GM18858 (cell line): ENCODE data around the gene TBCK.

Experiments used
- ATAC-seq: cut with Tn5 transposase; IDR thresholded peaks from one replicate; pipeline ENCODE4 v1.9.1; 2021; ENCODE audit not compliant: unreplicated experiment

TBCK gene

DNA sequence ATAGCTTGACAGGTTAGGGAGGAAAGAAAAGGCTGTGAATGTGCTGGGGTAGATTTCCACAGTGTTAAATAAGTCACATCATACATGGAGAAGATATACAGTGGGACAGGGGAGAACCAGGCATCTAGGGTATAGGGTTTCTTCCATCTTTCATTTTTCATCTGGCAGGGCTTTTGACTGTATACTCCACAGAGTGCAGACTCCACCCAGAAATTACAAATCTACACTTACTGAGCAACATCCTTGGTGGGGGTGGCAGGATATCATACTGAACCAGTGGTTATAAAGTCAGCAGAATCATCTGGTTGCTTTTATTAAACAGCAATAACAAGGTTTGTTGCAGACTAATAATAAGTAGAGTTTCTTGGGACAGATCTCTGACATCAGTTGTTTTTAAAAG lies 266.5 kb downstream of the TBCK start:
- ATAC-seq: no peak

DNA sequence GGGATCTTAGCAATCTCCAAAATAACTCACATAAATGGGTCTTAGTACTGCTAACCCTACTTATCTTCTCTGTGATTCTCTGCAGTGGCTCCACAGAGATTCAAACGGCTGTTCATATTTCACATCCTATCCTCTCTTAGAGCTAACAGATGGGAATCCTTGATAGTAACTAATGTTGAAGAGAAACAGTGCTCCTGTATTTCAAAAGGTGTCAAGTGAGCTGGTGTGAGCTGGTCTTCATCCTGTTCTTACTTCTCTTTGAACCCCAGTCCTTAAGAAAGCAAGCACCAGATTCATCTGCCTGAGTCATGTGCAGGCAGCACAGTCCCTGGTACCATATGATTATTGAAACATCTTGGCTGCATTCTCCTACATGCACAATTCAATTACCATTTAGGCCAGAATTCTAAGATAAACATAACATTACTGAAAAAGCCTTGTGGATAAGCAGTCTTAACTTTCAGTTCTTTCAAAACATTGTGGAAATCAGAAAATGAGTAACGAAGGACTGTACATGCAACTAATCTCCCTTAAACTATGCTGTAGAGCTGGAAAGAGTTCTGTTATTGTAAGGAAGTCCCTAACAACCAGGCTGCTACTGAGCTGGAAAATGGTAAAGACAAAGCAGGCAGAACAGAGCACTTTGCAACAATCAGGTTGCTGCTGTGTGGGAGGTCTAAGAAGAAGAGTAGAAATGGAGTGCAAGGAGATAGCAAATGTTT lies 267.6 kb downstream of the TBCK start:
- ATAC-seq: no peak

DNA sequence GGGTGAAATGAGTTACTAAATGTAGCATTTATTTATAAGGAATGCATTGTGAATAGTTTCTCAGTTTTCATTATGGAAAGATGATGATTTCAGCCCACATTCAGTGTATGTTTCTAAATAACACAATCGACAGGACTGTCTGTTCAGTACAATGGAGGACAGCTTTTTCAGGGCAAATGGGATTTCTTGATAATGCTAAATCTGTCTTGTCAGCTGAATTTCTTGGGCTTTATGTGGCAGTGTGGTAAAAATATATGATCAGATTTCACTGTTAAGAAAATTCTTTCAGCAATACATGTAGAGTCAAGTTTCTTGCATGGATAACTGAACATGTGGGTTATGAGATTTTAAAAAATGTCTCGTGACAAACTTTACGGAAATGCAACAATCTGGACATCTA lies 269.9 kb downstream of the TBCK start:
- ATAC-seq: no peak

DNA sequence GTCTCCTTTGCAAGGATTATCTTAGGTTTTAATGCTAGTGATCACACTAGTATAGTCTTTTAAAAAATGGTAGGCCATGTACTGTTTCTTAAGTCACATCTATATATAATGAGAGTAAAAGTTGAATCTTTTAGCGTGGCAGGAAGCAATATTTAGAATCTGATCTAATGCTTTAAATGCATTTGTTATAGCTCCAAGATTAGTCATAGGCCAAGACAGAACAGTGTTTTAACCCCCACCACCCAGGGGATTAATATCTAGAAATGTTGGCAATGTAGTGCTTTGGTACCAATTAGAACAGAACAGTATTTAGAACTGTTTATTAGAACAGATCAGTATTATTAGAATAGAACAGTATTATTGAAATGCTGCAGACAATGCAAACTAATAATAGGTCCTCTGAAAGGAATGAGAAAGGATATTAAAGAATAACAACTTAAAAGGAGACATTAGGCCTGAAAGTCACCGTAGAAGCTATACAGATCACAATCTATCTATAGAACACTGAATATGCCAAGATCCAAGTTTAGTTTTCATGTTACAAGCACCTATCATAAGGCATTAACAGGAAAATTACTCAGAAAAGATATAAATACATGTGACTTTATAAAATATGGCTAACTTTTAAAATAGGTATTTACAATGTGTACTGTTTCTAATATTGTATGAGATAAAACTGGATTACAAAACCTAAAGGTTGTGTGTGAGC lies 274.6 kb downstream of the TBCK start:
- ATAC-seq: no peak

DNA sequence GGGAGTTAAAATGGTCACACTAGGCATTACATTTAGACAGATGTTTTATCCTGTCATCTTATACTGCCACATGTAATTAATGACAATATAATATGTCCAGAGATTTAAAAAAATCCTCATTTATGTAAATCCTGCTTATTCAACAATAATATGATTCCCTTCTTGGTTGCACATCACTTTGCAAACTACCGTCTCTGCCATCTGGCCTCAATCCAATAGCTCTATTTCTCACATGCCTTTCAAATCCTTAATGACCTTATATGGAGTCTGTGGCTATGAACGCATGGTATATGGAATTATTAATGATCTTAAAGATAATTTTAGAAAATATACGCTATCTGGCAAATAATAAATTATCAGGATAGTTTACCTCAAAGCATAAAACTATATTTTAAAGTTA lies 276.2 kb downstream of the TBCK start:
- no peak for ATAC-seq

DNA sequence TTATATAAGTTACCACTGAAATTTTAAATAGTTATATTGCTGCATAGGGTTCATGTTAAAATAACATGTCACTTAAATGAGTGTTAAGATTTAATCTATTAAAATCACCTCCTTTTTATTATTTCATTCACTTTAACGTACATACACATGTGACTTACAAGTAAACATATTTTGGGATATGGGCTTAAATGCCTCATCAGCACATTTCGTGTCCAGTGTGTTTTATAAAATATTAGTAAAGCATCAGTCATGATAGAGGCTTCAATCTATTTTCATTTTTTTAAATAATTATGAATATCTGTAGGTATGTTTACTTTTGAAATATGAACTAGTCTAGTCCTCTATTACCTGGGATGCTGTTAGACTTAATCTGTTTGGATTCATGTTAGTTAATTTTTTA lies 277.1 kb downstream of the TBCK start:
- no peak for ATAC-seq

DNA sequence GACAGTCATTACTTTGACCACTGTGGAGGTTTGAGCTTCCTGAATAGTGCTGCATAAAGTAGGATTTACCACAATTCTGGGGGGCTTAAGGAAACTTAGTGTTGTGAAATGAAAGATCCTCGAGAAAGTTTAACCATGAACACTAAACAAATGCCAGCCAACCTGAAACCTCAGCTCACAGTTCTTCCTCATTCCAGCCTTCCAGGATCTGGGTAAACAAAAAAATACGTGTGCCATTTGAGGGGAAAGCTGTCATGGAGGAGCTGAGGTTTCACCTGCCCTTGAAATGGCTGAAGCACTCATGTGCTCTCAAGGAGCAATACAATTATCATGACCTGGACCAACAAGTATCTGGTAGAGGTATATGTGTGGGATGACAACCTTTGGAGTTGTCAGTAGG lies 278.0 kb downstream of the TBCK start:
- no peak for ATAC-seq

DNA sequence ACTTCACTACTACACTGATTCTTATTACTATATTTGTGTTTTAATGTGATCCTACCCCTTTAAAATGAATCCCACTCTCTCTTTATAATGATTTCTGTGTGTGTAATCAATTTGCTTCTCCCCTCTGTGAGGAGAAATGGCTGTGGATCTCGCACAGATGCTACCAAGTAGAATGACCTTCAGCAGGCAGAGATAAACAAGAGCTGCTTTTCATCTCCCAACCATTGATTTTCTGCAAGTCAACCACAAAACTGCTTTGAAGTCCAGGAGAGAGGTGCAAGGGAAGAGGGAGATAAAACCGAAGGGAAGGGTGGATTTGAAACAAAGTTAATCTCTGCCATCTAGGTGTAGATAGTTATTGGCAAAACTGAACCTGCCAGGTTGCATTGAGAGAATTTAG lies 279.2 kb downstream of the TBCK start:
- no peak for ATAC-seq

DNA sequence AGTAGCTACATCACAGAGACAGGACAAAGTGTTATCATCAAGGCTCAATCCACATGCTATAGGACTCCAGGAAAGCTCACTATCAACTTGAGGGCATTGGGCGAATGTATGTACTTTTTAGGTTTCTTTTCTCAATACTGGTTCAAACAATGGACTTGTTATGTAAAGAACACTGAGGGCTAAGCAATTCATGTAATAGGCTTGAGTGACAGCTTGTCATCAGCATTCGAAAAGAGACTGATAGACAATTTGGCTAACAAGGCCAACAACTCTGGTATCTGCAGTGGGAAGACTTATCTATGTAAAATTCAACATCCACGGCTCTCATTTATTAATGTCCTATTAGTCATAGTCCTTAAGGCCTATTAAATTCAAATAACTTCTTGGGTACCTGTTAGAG lies 279.7 kb downstream of the TBCK start:
- ATAC-seq: no peak

DNA sequence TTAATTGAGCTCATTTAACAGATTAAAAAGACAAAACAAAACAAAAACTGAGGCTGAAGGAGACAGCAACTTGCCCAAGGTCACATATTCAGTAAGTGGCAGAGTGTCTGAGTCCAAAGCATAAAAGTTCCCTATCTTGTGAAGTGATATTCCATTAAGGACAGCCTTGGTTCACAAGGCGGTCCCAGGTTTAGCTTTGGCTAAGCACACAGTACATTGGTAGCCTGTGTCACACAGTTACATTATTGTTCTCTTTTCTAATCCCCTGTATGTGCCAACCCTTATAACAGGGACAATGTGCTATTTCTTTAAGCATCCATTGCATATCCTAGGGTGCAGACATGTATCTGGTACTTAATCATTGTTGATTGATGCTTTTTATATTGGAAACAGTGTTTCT lies 280.8 kb downstream of the TBCK start:
- no peak for ATAC-seq

DNA sequence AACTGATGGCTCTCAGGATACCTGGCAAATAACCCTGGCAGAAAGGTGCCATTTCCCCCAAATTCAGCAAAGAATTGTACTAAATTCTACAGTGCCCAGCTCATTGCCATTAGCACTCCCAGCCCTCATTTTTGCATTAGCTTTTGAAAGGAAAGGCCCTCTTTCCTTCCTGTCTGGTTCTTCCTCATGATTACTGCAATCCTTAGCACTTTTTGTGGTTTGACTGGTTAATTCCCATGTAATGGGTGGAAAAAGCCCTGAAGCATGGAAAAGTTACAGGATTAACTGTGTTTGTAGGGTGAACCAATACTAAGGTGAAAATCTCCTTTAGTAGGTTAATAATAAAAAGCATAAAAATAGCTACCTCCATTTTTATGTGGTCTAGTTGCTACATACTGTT lies 281.3 kb downstream of the TBCK start:
- ATAC-seq: no peak

DNA sequence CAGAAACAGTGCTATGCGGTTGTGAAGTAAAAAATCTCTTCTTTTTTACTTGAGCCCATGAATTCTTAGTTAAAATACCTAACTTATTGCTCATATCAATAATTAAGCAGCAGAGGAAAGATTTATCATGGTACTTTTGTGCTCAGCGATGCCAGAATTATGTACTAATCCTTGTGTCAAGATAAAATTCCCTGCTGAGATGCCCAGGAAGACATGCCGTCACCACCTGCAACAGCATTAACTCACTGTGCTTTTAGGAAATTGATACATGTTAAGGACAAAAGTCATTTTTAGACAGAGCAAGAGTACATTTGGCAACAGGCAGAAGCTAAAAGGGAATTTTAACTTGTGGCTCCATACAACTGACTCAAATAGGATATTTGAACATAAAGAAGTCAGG lies 281.8 kb downstream of the TBCK start:
- no peak for ATAC-seq

DNA sequence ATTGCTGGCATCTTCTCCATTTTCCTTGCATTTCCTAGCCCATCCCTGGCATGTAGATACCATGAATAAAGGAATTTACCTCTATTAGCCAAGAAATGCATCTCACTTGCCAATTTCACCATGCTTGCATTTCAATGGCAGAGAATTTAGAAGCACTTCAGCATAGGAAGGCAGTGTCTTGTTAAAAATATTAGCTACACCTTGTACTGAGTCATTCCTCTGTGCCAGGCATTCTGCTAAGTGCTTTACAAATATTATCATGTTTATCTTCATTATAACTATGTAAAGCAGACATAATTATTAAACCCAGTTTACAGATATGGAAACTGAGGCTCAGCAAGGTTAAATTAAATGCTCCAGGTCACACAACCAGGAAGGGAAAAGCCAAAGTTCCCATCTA lies 282.5 kb downstream of the TBCK start:
- ATAC-seq: no peak

DNA sequence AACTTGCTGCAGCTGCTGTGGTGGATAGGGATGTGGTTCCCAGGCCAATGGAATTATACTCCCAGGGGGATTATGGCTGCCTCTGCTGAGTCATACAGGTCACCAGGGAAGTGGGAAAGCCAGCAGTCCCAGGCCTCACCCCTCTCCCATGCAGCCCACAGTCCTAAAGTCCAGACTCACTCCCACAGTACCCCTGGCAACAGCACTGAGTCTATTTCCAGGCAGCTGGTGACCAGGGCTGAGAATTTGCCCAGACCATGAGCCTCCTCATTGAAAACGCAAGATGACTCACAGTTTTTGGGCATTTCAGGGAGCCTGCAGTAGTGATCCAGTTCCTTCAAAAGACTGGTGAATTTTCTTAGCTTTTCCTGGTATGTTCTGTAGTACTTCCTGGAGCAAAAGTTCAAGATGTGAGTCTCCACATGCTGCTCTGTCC lies 283.1 kb downstream of the TBCK start:
- no peak for ATAC-seq

DNA sequence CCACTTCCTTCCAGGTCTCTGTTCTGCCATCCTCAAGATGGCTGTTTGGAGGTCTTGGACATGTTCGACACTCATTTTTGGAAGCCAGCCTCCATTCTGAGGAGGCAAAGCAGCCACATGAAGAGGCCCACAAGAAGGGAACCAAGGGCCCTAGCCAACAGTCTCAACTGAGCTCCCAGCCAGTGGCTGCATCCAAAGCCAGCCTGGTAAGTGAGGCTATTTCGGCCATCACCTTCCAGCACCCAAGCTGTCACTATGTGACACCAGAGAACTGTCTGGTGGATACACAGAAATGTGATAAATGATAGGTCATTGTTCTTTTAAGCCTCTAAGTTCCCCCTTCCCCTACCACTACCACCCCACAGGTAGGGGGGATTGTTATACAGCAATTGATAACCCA lies 293.6 kb downstream of the TBCK start:
- no peak for ATAC-seq

DNA sequence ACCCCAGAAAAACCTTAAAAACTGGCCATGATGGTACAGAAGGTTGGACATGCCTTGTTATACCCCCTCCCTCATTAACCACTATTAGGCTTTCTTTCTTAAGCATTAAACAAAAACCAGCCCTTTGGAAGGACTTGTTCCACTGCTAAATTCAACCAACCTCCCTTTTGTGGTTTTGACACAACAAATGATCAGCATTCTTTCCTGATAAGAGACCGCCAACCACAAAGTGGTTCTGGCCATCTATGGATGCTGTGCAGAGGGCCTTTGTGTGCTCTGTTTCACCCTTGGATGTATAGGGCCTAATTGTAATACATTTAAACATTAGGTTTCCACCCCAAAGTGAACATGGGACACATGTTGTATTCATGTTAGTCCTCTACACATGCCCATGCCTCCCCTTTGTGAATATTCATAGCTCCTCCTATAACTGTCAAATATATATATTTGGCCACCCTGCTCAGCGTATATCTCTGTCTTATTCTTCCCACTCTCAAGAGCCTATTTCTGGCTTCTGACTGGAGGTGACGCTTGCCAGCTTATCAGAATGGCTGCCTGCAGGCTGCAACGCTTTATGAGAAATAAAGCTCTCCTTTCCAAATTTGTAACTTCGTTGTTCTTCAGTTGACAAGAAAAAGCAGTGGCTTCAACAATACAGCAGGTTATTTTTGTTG lies 294.1 kb downstream of the TBCK start:
- ATAC-seq: no peak

DNA sequence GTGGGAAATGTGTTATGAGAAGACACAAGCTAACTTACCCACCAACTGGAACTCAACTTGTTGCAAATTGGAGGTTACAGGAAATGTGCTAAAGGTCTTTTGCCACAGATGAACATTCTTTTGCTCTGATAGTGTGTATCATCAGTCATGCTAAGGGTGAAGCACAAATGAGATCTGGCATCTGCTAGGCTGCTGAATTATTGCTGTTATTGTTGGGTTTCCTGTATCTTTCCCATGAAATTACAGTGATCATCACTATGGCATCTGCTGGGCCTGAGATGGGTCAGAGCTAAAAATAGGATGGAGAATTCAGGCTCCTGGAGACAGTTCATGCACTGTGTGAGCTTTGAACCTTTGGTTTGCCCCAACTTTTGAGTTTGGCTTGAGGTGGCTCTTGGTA lies 296.2 kb downstream of the TBCK start:
- no peak for ATAC-seq

DNA sequence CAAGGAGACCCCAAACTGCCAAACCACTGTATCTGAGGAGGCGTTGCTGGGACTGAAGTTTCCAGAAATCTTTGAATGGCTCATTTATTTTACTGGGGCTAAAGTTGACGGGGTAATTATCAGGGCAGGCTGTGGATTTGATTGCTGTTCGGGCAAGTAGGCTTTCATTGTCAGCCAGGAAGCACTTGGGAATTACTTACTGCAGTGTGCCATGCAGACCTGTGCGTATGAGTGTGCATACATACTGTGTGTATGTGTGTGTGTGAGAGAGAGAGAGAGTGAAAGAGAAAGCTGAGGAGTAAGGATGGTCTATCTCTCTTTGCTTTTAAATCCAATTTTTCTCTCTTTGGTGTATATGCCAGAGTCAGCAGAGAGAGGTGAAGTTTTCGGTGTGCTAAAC lies 298.0 kb downstream of the TBCK start:
- ATAC-seq: no peak

DNA sequence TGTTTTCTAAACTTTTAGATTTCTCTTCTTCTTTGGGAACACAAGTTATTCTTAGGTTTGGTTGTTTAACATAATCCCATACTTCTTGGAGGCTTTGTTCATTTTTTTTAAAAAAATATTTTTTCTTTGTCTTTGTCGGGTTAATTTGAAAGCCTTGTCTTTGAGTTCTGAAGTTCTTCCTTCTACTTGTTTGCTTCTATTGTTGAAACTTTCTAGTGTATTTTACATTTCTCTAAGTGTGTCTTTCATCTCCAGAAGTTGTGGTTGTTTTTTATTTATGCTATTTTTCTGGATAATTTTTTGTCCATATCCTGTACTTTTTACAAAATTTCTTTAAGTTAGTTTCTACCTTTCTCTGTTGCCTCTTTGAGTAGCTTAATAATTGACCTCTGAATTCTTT lies 304.6 kb downstream of the TBCK start:
- ATAC-seq: no peak

DNA sequence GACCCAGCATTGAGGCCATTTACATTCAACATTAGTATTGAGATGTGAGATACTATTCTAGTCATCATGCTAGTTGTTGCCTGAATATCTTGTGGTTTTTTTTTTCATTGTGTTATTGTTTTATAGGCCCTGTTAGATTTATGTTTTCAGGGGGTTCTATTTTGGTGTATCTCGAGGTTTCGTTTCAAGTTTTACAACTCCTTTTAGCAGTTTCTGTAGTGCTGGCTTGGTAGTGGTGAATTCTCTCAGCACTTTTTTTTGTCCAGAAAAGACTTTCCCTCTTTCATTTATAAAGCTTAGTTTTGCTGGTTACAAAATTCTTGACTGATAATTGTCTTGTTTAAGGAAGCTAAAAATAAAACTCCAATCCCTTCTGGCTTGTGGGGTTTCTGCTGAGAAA lies 305.2 kb downstream of the TBCK start:
- ATAC-seq: no peak

DNA sequence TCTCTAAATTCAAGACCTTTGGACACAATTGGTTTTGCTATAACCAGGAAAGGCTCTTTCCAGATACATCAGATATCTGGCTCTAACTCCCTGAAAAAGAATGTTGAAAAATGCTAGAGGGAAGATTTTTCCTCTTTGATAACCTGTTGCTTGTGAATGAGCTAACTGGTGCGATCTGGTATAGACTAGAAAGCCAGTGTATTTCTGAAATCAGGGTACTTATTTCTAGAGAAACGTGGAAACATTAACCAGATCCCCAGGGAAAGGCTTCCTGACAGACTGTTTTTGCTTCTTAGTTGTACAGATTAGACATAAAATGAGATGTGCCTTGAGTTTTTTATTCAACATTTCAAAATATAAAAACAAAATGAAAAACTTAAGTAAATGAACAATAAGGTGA lies 313.0 kb downstream of the TBCK start:
- ATAC-seq: no peak
